Measurements from ENCODE around the gene SLC7A8.

The SLC7A8 gene

DNA sequence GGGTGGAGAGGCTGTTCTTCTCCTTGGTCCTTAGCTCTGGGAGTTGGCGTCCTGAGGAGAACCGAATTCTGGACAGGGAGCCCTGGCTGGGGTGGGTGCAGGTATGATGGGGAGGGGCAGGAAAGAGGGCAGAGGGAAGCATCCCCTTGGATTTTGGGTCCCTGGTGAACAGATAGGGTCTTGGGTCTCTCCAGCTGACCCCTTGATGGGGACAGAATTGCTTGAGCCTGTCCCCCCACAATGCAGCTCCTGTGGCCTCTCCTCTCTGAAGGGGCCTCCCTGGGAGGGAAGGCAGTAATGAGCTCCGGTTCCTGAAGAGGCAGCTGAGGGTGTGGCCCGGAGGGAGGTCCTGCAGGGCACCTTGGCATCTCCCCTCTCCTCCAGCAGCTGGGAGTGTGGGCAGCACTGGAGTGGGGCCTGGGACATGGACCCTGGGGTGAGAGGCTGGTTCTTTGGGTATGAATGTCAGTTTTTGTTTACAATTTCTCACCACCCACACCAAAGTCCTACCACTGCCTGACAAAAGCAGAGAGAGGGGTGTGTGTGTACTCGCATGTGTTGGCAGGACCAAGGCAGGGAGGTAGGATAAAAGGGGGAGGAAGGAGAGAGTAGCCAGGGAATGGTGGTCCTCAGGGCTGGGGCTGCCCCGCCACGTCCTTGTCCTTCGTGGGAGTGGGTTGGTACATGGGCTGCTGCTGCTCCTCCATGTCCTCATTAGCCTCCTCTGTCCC lies 56.7 kb downstream of the SLC7A8 start:
- no peak overlapping the region for H3K4me3 ChIP-seq (ENCODE audit: low read length)

DNA sequence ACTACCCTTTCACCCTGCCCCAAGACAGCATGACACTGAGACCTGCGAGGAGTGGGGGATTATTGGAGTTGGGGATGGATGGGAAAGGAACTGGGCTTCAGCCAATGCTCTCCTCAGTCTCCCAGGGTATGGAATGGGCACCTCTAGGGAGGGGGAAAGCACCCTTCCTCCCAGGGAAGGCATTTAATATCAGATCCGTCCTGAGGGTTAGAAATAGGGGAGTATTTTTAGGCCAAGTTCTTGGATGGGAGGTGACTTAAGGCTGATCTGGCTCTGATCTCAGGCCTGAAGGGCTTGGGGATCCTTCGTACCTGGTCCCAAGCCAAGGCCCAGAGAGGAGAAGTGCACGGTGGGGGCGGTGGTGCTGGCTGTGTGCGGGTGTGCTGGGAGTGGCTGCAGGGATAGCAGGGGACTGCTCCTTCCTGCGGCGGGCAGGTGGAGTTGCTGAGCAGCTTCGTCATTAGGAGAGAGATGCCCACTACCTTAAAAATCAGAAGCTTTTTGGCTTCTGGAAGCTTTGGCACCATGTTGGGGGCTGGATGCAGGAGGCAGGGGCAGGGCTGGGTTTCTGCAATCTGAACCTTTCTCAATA lies 57.4 kb downstream of the SLC7A8 start:
- H3K4me3 ChIP-seq (ENCODE audit: low read length), result no peak overlapping the region
- DNase-seq (ENCODE audit: low read depth), result no peak
- TF ChIP-seq, protein P1, sequence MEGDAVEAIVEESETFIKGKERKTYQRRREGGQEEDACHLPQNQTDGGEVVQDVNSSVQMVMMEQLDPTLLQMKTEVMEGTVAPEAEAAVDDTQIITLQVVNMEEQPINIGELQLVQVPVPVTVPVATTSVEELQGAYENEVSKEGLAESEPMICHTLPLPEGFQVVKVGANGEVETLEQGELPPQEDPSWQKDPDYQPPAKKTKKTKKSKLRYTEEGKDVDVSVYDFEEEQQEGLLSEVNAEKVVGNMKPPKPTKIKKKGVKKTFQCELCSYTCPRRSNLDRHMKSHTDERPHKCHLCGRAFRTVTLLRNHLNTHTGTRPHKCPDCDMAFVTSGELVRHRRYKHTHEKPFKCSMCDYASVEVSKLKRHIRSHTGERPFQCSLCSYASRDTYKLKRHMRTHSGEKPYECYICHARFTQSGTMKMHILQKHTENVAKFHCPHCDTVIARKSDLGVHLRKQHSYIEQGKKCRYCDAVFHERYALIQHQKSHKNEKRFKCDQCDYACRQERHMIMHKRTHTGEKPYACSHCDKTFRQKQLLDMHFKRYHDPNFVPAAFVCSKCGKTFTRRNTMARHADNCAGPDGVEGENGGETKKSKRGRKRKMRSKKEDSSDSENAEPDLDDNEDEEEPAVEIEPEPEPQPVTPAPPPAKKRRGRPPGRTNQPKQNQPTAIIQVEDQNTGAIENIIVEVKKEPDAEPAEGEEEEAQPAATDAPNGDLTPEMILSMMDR (conservative IDR thresholded peaks at IDR 0.05; ENCODE audit: low read depth, low read length), result no peak

More for the DNA sequence above, 56.7 kb downstream of the SLC7A8 start:
- TF ChIP-seq, protein P1 (conservative IDR thresholded peaks at IDR 0.05; ENCODE audit: low read depth, low read length), result no peak
- no peak for DNase-seq (ENCODE audit: low read depth)

DNA sequence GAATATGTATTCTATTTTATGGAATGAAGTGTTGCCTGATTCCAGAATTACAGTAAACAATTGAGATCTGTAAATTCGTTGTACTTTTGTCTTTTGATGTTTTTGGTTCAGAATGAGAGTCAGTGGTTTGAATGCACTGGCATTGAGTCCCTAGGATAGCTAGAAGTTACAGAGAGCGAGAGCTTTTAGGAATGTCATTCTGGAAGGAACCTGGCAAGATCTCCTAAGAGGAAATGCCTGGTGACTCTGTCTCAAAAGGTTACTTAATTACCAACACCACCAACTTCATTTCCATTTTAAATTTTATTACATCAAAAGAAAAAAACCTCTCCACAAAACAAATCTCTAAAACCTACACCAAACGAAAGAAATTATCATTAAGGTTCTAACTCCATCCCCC lies 58.4 kb downstream of the SLC7A8 start:
- TF ChIP-seq, protein P1 (conservative IDR thresholded peaks at IDR 0.05; ENCODE audit: low read depth, low read length), result no peak
- DNase-seq (ENCODE audit: low read depth), result no peak
- no peak overlapping the region for H3K4me3 ChIP-seq (ENCODE audit: low read length)

DNA sequence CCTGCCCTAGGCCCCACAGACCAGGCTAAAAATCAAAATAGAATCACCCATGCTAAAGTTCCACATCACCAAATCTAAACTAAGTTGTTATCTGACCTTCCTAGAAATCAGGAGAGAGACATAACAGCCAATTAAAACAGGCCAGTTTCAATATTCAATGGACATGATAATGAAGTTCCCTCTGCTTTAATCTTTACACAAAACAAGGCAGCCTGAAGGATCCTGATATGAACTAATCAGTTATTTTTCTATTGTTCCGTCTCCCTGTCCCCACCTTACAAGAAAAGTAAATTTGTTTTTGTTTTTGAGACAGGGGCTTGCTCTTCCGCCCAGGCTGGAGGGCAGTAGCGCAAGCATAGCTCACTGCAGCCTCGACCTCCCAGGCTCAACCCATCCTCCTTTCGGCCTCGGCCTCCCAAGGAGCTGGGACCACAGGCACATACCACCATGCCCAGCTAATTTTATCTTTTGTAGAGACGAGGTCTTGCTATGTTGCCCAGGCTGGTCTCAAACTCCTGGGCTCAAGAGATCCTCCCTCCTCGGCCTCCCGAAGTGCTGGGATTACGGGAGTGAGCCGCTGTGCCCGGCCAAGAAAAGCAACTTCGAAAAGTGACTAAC lies 59.0 kb downstream of the SLC7A8 start:
- TF ChIP-seq, protein P1 (conservative IDR thresholded peaks at IDR 0.05; ENCODE audit: low read depth, low read length), result no peak
- DNase-seq (ENCODE audit: low read depth), result no peak
- H3K4me3 ChIP-seq (ENCODE audit: low read length), result no peak overlapping the region

DNA sequence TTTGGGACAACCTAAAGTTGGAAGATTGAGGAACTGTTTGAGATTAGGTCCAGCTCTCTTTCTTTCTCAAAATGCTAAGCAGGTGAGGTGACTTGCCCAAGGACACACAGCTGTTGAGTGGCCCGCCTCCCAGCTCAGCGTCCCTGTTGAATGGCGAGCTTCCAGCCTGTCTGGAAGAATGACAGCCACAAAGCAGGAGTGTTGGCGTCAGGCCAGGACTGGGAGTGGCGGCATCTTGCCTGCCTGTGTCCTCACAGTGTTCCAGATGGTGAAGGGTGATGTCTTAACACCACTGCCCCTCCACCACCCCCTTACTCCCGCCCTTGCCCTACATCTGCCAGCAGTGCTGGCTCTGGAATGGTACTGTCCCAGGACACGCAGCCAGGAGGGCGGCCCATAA lies 60.0 kb downstream of the SLC7A8 start:
- TF ChIP-seq, protein P1 (conservative IDR thresholded peaks at IDR 0.05; ENCODE audit: low read depth, low read length), result no peak
- no peak overlapping the region for H3K4me3 ChIP-seq (ENCODE audit: low read length)
- DNase-seq (ENCODE audit: low read depth), result no peak

DNA sequence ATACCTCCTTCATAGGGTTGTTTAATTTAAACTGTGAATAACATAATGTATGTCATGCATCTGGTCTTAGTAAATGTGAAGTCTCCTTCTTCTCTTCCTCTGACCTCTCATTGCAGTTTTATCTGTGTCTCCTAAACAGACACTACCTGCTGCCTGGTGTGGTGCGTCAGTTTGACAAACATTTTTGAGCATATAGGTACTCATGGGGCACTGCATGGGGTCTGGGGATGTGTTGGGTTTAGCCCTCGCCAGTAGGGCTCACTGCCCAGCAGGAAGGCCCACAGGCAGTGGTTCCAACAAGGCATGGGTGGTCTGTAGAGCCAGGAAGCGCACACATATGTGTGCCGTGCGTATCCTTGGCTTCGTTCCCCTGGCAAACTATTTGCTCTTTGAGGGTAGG lies 61.4 kb downstream of the SLC7A8 start:
- TF ChIP-seq, protein P1 (conservative IDR thresholded peaks at IDR 0.05; ENCODE audit: low read depth, low read length), result no peak

More for the DNA sequence above, 61.4 kb downstream of the SLC7A8 start:
- no peak for DNase-seq (ENCODE audit: low read depth)
- no peak overlapping the region for H3K4me3 ChIP-seq (ENCODE audit: low read length)
